HG03521 (cell line): ENCODE results near the gene KIN.
"Not testable (repeated sequence)": the region's sequence is repeated elsewhere in the genome, so short reads cannot be mapped to it uniquely, and the experiment has no call there.

Experiments used
- ATAC-seq: cut with Tn5 transposase; IDR thresholded peaks from one replicate; pipeline ENCODE4 v1.9.1; 2021; ENCODE audit warnings: mild to moderate bottlenecking, moderate library complexity; ENCODE audit not compliant: unreplicated experiment

KIN gene, protein sequence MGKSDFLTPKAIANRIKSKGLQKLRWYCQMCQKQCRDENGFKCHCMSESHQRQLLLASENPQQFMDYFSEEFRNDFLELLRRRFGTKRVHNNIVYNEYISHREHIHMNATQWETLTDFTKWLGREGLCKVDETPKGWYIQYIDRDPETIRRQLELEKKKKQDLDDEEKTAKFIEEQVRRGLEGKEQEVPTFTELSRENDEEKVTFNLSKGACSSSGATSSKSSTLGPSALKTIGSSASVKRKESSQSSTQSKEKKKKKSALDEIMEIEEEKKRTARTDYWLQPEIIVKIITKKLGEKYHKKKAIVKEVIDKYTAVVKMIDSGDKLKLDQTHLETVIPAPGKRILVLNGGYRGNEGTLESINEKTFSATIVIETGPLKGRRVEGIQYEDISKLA

GRCh38 chr10:7787857-7788638 is at the start of gene KIN, which contains the start of gene ATP5F1C:
Gene KIN, minus strand, starts transcription at chr10:7787993. Its CDS starts 60 bp downstream, at chr10:7787933.
Gene ATP5F1C, plus strand, starts transcription at chr10:7788177. Its CDS starts 31 bp downstream, at chr10:7788208.
- peak; percentile 93 for ATAC-seq

DNA sequence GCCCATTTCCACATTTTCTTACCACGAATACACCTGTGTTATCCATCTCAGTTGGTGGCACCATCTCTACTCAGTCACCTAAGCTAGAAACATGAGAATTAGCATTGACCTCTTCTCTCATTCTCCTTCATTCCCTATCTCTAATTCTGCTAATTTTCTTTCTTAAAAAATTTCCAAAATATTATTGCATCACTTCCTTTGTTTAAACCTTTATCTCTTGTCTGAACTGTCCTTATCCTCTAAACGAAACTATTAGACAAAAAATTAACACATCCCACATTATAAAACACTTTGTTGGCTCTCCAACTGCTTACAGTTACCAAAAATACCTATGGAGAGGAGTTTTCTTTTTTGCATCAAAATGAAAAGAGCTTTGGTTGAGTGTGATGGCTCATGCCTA is 48.8 kb upstream of the KIN start:
- ATAC-seq: no peak

DNA sequence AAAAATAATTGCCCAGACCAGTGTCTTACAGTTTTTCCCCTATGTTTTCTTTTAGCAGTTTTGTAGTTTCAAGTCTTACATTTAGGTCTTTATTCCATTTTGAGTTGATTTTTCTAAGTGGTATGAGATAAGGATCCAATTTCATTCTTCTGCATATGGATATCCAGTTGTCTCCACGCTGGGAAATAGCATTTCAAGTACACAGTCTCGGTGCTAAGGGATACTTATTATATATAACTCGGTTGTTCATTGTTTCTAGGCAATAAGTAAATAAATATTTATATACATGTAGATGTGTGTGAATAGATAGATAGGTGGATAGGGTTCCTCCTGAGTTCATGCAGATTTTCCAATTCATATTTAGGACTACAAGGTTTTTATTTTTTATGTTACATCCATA is 46.5 kb upstream of the KIN start:
- ATAC-seq: no peak

GRCh38 chr10:7833210-7833609 is 45.4 kb upstream of the KIN start:
- no peak for ATAC-seq

DNA sequence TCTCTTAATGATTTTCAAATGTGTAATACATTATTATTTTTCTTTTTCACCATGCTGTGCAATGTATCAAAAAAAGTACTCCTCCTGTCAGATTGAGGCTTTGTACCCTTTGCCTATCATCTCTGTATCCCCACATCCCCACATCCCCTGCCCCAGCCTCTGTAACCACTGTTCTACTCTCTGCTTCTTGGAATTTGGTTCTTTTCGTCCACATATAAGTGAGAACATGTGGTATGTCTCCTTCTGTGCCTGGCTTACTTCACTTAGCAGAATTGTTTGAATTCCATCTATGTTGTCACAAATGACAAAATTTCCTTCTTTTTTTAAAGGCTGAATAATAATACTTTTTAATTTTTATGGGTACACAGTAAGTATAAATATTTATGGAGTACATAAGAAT is 44.3 kb upstream of the KIN start:
- no peak for ATAC-seq

DNA sequence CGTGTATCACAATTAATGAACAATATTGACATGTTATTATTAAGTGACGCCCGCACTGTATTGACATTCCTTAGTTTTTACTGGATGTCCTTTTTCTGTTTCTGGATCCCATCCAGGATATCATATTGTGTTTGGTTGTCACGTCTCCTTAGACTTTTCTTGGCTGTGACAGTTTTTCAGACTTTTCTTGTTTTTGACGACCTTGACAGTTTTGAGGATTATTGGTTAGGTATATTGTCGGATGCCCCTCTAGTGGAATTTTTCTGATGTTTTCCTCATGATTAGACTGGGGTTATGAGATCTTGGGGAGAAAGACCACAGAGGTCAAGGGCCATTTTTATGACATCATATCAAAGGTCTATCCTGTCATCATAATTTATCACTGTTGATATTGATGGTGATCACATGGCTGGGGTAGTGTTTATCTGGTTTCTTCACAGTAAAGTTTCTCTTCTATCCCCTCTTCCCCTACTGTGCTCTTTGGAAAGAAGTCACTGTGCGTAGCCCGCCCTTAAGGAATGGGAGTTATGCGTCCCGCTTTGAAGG is 41.6 kb upstream of the KIN start:
- ATAC-seq: no peak

DNA sequence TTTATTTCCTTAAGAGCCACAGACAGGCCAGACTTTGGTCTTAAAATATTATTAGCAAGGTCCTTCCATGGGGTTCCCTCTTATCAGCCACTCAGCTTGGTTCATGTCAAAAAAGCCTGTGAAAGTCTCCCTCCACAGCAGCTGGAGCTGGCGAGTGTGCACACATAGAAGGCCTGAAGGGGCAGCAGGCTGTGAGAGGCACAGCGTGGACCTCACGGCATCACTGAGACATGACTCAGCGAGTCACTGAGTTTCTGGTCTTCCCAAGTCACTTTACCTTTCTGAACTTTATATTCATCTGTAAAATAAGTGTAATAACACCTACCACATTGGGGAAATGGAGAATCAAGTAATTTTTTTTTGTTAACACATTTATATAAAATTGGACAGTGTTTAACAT is 39.2 kb upstream of the KIN start:
- no peak for ATAC-seq

DNA sequence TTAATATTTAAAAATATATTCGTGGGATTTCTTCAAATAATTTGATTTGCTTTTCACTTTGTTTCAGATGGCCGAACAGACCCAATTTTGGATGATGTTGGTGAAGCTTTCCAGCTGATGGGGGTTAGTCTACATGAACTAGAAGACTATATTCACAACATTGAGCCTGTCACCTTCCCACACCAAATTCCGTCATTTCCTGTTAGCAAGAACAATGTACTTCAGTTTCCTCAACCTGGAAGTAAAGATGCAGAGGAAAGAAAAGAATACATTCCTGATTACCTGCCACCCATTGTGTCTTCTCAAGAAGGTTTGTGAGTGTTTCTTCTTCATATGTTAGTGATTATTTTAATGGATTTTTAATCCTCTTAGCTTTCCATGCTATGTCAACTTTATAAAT is 36.5 kb upstream of the KIN start:
- no peak for ATAC-seq

GRCh38 chr10:7819121-7819460 is 31.3 kb upstream of the KIN start:
- ATAC-seq: peak; percentile 25

DNA sequence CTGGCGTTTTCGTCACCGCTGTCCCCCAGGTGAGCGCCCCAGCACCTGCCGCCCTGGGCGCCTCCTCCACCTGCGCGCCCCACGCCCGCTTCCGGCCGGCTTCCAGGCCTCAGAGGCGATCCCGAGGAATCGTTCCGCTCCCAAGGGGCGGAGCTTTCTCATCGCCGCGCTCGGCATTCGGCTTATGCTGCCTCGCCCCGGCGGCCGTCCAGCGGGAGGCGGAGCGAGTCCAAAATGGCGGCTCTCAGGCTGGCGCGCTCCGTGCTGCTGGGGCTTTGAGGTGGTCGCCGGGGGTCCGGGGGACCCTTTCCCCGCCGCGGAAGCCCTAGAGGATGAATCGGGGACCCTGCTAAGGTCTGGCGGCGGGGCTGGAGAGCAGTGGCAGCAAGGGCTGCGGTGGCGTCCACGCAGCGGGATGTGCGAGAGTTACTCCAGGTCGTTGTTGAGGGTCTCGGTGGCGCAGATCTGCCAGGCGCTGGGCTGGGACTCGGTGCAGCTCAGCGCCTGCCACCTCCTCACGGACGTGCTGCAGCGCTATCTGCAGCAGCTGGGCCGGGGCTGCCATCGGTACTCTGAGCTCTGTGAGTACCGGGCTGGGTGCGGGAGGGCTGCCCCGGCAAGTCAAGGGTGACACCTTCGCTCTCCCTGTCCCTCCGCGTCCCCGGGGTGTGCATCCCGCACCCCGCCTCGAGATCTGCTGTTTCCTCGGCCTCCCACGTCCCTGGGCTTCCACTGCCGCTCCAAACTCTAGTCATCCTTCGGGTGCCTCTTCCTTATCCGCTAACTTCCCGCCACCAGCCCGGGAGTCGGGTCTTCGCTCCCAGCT is 30.7 kb upstream of the KIN start, which contains the start of gene TAF3:
TSS of gene TAF3 (plus strand) at position 211 of the 826 bp plus-strand sequence. CDS start at position 416, 205 bp downstream.
- ATAC-seq: peak; percentile 87

- ATAC-seq: peak; percentile 14
These were observed 30.1 kb upstream of the KIN start for GRCh38 chr10:7817984-7818294.

- ATAC-seq: no peak
These were observed 29.8 kb upstream of the KIN start for GRCh38 chr10:7817576-7817975.

DNA sequence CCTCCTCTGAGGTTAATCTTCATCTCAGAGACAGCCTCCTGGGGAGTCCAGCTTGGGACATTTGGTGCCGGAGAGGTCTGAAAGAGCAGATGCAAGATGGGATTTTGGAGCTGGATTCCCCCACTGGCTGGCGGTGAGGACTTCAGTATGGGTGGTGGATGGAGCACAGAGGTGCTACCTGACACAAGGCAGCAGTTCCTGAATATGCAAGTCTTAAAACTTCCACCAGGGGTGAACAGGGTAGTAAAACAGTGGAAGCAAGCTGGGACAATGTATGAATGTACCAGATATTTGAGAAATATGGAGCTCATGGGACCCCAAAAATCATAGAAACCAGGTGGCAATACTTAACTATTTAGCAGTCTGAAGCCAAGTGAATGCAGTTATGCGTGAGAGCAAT is 25.7 kb upstream of the KIN start:
- no peak for ATAC-seq

- not testable (repeated sequence) for ATAC-seq
These were observed 23.9 kb upstream of the KIN start for GRCh38 chr10:7811743-7812142.

DNA sequence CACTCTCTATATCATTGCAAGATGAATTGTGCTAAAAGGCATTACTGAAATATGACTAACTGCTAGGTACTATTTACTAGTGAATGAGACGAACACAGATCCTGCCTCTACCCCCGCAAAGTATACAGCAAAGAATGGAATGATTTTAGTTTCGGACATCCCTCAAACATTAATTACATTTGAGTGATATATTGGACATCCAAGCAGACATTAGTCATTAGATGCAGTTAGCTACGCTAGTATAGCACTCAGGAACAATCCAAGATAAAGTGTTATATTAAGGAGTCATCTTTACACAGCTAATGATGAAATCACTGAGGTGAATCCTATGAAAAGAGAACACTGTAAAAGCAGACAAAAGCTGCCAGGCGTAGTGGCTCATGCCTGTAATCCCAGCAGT is 23.2 kb upstream of the KIN start:
- ATAC-seq: no peak

DNA sequence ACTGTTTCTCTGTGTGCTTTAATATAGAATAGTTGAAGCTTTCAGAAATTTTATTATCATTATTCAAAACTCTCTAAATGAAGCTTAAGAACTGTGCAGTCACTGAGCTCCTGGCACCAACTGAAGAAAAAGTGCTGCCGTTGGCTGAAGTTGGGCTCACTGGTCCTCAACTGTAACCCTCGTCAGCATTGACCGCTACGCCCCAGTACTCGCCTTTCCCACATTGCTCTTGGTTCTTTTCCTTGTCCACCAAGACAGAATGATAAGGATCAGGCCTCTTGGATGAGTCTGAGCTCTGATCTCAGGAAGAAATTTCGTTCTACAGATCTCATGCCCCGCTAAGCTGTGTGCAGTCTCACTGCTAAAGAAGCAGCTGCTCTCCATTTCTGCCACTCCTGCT is 22.6 kb upstream of the KIN start:
- ATAC-seq: no peak

DNA sequence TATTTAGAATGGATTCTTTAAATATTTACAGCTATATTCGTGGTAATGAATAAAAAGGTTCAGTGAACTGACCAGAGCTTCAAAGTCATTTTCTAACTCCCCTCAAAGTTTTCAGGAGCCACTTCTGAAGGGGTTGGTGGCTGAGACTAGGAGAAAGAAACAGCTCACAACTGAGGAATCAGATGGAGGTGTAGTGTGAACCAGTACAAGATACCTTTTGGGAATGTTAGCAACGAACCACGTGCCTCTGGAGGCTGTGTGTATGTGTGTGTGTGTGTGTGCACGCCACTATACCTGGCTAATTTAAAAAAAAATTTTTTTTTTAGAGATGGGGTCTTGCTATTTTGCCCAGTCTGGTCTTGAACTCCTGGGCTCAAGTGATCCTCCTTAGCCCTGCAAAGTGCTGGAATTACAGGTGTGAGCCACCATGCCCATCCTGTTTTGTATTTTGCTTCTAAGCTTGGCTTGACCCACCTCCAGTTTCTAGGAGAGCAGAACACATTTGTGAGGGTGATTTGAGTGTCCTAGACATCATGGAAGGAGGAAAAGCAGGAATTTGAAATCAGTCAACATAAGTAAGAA is 21.0 kb upstream of the KIN start:
- no peak for ATAC-seq

DNA sequence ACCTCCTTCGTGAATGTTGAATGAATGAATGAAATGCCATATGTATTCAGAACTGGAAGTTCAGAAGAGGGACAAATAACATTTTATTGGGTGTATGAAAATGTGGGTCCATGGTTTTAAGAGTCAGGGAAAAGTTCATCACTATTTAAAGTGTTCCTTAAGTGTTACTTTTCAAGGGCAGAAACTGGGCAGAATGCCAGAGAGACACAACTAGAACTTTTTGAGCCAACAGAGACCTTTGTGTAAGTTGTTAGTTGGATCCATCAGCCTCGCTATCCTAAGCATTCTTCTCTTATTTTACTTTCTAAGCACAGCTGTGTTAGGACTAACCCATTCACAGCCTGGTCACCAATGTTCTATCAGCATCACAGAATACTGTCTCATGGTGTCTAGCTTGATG is 16.9 kb upstream of the KIN start:
- ATAC-seq: no peak

- ATAC-seq: no peak
These were observed 16.4 kb upstream of the KIN start for GRCh38 chr10:7804216-7804615.

DNA sequence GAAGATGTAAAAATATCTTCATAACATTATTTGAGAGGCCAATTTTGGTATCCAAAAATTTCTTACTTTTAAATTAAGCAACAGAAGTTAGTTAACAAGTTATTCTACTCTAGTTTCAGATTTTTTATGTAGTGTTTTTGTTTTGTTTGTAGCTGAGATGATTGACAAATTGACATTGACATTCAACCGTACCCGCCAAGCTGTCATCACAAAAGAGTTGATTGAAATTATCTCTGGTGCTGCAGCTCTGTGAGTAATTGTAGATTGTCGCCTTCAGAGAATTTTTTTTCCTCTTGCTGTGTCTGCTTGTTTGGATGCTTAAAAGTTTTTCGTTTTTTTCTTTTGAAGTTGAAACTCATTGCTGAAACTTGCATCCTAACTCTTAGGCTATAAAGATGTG is 14.8 kb upstream of the KIN start:
- ATAC-seq: no peak

GRCh38 chr10:7797582-7797981 is 9.8 kb upstream of the KIN start:
- no peak for ATAC-seq
